ENCODE results near the gene PRKCA. TPM values are rescaled to one million over a fixed set of nuclear protein-coding genes. Genes with fewer than 3 reads are reported as not detected.
A peak's percentile ranks its signal among the peaks of the same experiment; 100 is the strongest.

The PRKCA gene
- total and polyA plus RNA-seq, 2 of the 13 experiments (the other 11 are each of a cell fraction or from before 2014, with no cell fraction given) = 18.5 to 21.5 TPM

- TF ChIP-seq KAT8 (CRISPR knock-in tag; IDR thresholded peaks at IDR 0.05) = peak; percentile 24; the same call in 1 of the 2 replicates
- TF ChIP-seq SALL1 (CRISPR knock-in tag; IDR thresholded peaks at IDR 0.05) = no peak; the same call in 1 of the 2 replicates
- TF ChIP-seq TEAD3 (CRISPR knock-in tag; optimal IDR thresholded peaks at IDR 0.05; ENCODE audit: borderline replicate concordance) = peak; percentile 68
- TF ChIP-seq SMAD1 (CRISPR knock-in tag; IDR thresholded peaks at IDR 0.05; ENCODE audit: borderline replicate concordance, low read depth) = no peak
- TF ChIP-seq ZSCAN25 (CRISPR knock-in tag; IDR thresholded peaks at IDR 0.05) = no peak
- TF ChIP-seq GATAD1 (CRISPR knock-in tag; IDR thresholded peaks at IDR 0.05) = no peak
- TF ChIP-seq PAXIP1 (CRISPR knock-in tag; conservative IDR thresholded peaks at IDR 0.05) = peak; percentile 15; the same call in 1 of the 2 replicates
- no peak for TF ChIP-seq BATF2 (CRISPR knock-in tag; IDR thresholded peaks at IDR 0.05)
- no peak for TF ChIP-seq ZNF879 (CRISPR knock-in tag; IDR thresholded peaks at IDR 0.05)
- no peak for TF ChIP-seq ZNF780A (CRISPR knock-in tag; IDR thresholded peaks at IDR 0.05)
- TF ChIP-seq PRDM4 (CRISPR knock-in tag; IDR thresholded peaks at IDR 0.05; ENCODE audit: borderline replicate concordance) = no peak
- TF ChIP-seq ATF2 (CRISPR knock-in tag; IDR thresholded peaks at IDR 0.05) = no peak
- TF ChIP-seq PHF20 (CRISPR knock-in tag; IDR thresholded peaks at IDR 0.05) = no peak
- no peak for TF ChIP-seq NCOA1 (CRISPR knock-in tag; IDR thresholded peaks at IDR 0.05)
- TF ChIP-seq RBM22 (optimal IDR thresholded peaks at IDR 0.05; ENCODE audit: low read length) = no peak
- no peak for TF ChIP-seq MTF1 (CRISPR knock-in tag; IDR thresholded peaks at IDR 0.05)
- TF ChIP-seq SP2 (CRISPR knock-in tag; IDR thresholded peaks at IDR 0.05) = no peak
- peak; percentile 80; the same call in 1 of the 2 replicates for TF ChIP-seq ZBTB34 (CRISPR knock-in tag; IDR thresholded peaks at IDR 0.05)
- no peak for TF ChIP-seq ZNF790 (CRISPR knock-in tag; IDR thresholded peaks at IDR 0.05; ENCODE audit: borderline replicate concordance)
- TF ChIP-seq FOXP1 (IDR thresholded peaks at IDR 0.05) = no peak
- no peak for TF ChIP-seq FOXP1 (CRISPR knock-in tag; IDR thresholded peaks at IDR 0.05)
- TF ChIP-seq GTF3A (CRISPR knock-in tag; conservative IDR thresholded peaks at IDR 0.05) = no peak
- TF ChIP-seq ZNF616 (CRISPR knock-in tag; IDR thresholded peaks at IDR 0.05; ENCODE audit: low read depth) = no peak
These were observed 114.9 kb downstream of the PRKCA start (continued) for GRCh38 chr17:66417300-66417719.

Data from HepG2 (cell line).